ENCODE data around the gene BBC3. TPM values are rescaled to one million over a fixed set of nuclear protein-coding genes. Genes with fewer than 3 reads are reported as not detected.
A peak's percentile ranks its signal among the peaks of the same experiment; 100 is the strongest.

BBC3 gene
- total RNA-seq, 3 donors from 2014 or later: 4.4 to 6.0 (median 5.7) TPM

- Mint-ChIP-seq H3K4me3 (no peak overlapping the region), H3K27me3 (ENCODE audit: low read depth) (no peaks in the 10 kb centered on the region), H3K9me3 (no peaks in the 10 kb centered on the region), H3K36me3 (ENCODE audit: insufficient read depth) (peaks cover 31% of the 10 kb centered on the region), H3K4me1 (ENCODE audit: low read depth) (peaks cover 10% of the 10 kb centered on the region)
- no peak for ATAC-seq
- DNase-seq: no peak
Measured at GRCh38 chr19:47209319-47210179, 21.4 kb downstream of the BBC3 start.

DNA sequence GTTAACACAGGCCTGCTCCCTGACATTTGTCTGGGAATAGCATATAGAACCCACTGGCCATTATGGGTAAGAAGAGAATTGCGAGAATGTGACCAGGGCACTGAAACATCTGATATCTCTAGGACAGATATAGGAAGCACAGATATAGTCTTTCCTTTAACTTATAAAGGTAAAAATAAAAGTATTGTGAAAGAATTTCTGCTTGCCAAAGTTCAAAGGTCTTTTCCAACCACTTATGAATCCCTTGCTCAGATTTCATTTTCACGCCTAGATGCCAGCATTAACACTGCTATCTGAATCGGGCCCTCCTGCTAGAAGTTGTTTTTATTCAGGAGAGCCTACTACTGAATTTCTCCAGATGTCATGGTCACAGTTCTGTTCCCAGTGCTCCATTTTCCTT, 27.7 kb downstream of the BBC3 start:
- DNase-seq: no peak
- H3K9me3 Mint-ChIP-seq: no peaks in the 10 kb centered on the region

DNA sequence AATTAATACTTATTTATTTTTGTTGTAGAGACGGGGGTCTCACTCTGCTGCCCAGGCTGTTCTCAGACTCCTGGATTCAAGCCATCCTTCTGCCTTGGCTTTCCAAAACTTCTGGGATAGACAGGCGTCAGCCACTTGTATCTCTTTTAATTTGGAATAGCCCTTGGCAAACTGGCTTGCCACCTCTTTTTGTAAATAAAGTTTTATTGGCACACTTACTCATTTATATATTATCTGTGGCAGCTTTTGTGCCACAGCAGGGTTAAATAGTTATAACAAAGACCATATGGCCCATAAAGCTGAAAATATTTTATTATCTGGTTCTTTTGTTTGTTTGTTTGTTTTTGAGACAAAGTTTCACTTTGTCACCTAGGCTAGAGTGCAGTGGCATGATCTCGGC, 30.5 kb downstream of the BBC3 start:
- ATAC-seq: no peak
- Mint-ChIP-seq H3K27me3 (ENCODE audit: low read depth) (no peaks in the 10 kb centered on the region), H3K4me1 (ENCODE audit: low read depth) (peaks cover 5% of the 10 kb centered on the region), H3K9me3 (no peaks in the 10 kb centered on the region), H3K4me3 (no peak overlapping the region), H3K36me3 (ENCODE audit: insufficient read depth) (peaks cover 25% of the 10 kb centered on the region)
- no peak for DNase-seq

More for the DNA sequence above, 27.7 kb downstream of the BBC3 start:
- no peaks in the 10 kb centered on the region for H3K27me3 Mint-ChIP-seq (ENCODE audit: low read depth)
- peaks cover 27% of the 10 kb centered on the region for H3K36me3 Mint-ChIP-seq (ENCODE audit: insufficient read depth)
- H3K4me3 Mint-ChIP-seq: no peak overlapping the region
- ATAC-seq: no peak
- peaks cover 5% of the 10 kb centered on the region for H3K4me1 Mint-ChIP-seq (ENCODE audit: low read depth)

DNA sequence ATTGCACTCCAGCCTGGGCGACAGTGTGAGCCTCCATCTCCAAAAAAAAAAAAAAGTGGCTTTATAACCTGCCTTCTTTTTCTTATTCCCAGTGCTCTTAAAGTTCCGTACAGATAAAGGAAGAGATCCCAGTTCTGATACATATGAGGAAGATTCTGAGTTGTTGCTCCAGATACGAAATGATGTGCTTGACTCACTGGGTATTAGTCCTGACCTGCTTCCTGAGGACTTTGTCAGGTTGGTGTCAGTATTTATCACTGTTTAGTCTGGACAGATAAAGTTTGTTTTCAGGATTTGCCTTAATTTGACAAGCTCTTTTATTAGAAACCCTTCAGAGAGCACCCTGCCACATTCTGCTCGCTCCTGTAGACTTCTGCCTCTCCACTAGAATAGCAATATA, 33.9 kb downstream of the BBC3 start:
- no peaks in the 10 kb centered on the region for H3K27me3 Mint-ChIP-seq (ENCODE audit: low read depth)
- no peak overlapping the region for H3K4me3 Mint-ChIP-seq
- peaks cover 10% of the 10 kb centered on the region for H3K36me3 Mint-ChIP-seq (ENCODE audit: insufficient read depth)
- DNase-seq (no peak), ATAC-seq (no peak)
- H3K9me3 Mint-ChIP-seq: no peaks in the 10 kb centered on the region
- H3K4me1 Mint-ChIP-seq (ENCODE audit: low read depth): peaks cover 7% of the 10 kb centered on the region

GRCh38 chr19:47195434-47195833, 35.6 kb downstream of the BBC3 start:
- ATAC-seq: no peak

GRCh38 chr19:47190167-47190727, 40.8 kb downstream of the BBC3 start:
- H3K9me3 Mint-ChIP-seq: no peaks in the 10 kb centered on the region
- H3K4me1 Mint-ChIP-seq (ENCODE audit: low read depth): peaks cover 61% of the 10 kb centered on the region
- no peaks in the 10 kb centered on the region for H3K27me3 Mint-ChIP-seq (ENCODE audit: low read depth)
- peak; percentile 58 for ATAC-seq
- DNase-seq: peak; percentile 56
- H3K36me3 Mint-ChIP-seq (ENCODE audit: insufficient read depth): peaks cover 15% of the 10 kb centered on the region
- peak overlapping the region; percentile 39 for H3K4me3 Mint-ChIP-seq

More at GRCh38 chr19:47195434-47195833, 35.6 kb downstream of the BBC3 start:
- Mint-ChIP-seq H3K9me3 (no peaks in the 10 kb centered on the region), H3K4me1 (ENCODE audit: low read depth) (peaks cover 18% of the 10 kb centered on the region), H3K36me3 (ENCODE audit: insufficient read depth) (peaks cover 11% of the 10 kb centered on the region), H3K27me3 (ENCODE audit: low read depth) (no peaks in the 10 kb centered on the region), H3K4me3 (no peak overlapping the region)
- DNase-seq: no peak

GRCh38 chr19:47188507-47189033, 42.4 kb downstream of the BBC3 start:
- peaks cover 68% of the 10 kb centered on the region for H3K4me1 Mint-ChIP-seq (ENCODE audit: low read depth)
- peaks cover 20% of the 10 kb centered on the region for H3K36me3 Mint-ChIP-seq (ENCODE audit: insufficient read depth)
- DNase-seq (no peak), ATAC-seq (no peak)
- H3K27me3 Mint-ChIP-seq (ENCODE audit: low read depth): no peaks in the 10 kb centered on the region
- H3K4me3 Mint-ChIP-seq: no peak overlapping the region
- no peaks in the 10 kb centered on the region for H3K9me3 Mint-ChIP-seq

GRCh38 chr19:47187797-47188196, 43.2 kb downstream of the BBC3 start:
- Mint-ChIP-seq H3K4me1 (ENCODE audit: low read depth) (peaks cover 76% of the 10 kb centered on the region), H3K9me3 (no peaks in the 10 kb centered on the region), H3K27me3 (ENCODE audit: low read depth) (no peaks in the 10 kb centered on the region), H3K36me3 (ENCODE audit: insufficient read depth) (peaks cover 21% of the 10 kb centered on the region), H3K4me3 (no peak overlapping the region)
- no peak for ATAC-seq
- no peak for DNase-seq

- Mint-ChIP-seq H3K4me3 (peak overlapping the region; percentile 29), H3K9me3 (no peaks in the 10 kb centered on the region), H3K36me3 (ENCODE audit: insufficient read depth) (peaks cover 24% of the 10 kb centered on the region), H3K4me1 (ENCODE audit: low read depth) (peaks cover 81% of the 10 kb centered on the region), H3K27me3 (ENCODE audit: low read depth) (no peaks in the 10 kb centered on the region)
- ATAC-seq (no peak), DNase-seq (no peak)
Measured at GRCh38 chr19:47187335-47187655, 43.7 kb downstream of the BBC3 start.

DNA sequence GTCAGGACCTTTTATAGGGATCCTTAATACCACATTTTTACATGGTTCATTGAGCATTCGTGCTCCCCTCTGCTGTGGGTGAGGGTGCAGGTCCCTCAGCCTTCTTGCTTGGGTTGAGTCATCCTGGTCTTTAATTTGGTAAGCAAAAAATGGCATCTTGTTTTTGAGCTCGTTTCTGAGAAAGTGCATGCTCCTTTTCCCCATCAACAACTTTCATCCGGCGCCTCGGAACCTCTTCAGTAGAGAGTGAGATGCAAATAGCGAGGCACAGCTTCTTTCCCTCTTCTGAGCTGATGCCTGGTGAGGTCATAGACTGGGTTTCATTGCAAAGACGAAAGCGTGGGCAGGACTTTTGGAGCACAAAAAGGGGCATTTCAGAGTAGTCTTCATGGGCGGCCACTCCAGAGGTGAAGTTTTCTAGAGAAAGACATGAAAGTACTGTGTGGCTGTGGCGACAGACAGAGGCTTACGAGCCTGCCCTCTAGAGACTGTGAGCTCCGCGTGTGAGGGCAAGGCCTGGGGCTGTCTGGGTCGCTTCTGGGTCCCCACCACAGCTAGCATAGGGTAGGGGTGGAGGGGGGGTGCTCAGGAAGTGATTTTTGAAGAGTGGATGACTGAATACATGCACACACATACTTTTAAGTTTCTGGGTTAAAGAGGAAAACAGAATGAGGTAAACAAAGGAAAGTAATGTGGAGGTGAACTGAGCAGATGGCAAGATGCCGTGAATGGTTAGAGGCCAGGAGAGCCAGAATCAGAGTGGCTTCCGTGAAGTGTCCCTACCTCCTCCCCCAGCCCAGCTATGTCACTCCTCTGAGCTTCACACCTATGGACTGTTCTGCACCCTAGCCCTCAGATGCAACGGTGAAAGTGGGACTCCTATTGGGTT, 44.3 kb downstream of the BBC3 start:
- no peaks in the 10 kb centered on the region for H3K27me3 Mint-ChIP-seq (ENCODE audit: low read depth)
- no peaks in the 10 kb centered on the region for H3K9me3 Mint-ChIP-seq
- DNase-seq (peak; percentile 77), ATAC-seq (peak; percentile 77 to 78)
- H3K36me3 Mint-ChIP-seq (ENCODE audit: insufficient read depth): peaks cover 28% of the 10 kb centered on the region
- H3K4me3 Mint-ChIP-seq: peak overlapping the region; percentile 29
- peaks cover 86% of the 10 kb centered on the region for H3K4me1 Mint-ChIP-seq (ENCODE audit: low read depth)

DNA sequence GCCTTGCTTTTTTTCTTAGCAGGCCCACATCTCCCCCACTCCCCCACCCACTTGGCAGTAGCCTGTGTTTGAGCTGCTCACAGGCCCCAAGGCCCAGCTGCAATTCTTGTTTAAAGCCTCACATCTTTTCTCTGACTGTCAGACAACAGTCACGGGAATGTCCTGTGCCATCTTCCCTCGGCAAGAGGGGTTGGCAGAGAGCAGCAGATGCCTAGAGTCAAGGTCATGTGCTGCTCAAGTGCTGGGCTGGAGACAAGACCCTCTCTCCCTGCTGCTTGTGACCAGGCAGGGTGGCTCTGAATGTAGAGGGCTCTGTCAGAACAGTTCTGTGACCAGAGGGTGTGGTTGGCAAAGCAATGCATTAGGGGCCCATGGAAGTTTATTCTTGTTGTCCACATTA, 47.4 kb downstream of the BBC3 start:
- no peak for ATAC-seq
- H3K4me1 Mint-ChIP-seq (ENCODE audit: low read depth): peaks cover 72% of the 10 kb centered on the region
- no peak overlapping the region for H3K4me3 Mint-ChIP-seq
- peaks cover 34% of the 10 kb centered on the region for H3K36me3 Mint-ChIP-seq (ENCODE audit: insufficient read depth)
- H3K27me3 Mint-ChIP-seq (ENCODE audit: low read depth): no peaks in the 10 kb centered on the region
- no peak for DNase-seq
- H3K9me3 Mint-ChIP-seq: no peaks in the 10 kb centered on the region

DNA sequence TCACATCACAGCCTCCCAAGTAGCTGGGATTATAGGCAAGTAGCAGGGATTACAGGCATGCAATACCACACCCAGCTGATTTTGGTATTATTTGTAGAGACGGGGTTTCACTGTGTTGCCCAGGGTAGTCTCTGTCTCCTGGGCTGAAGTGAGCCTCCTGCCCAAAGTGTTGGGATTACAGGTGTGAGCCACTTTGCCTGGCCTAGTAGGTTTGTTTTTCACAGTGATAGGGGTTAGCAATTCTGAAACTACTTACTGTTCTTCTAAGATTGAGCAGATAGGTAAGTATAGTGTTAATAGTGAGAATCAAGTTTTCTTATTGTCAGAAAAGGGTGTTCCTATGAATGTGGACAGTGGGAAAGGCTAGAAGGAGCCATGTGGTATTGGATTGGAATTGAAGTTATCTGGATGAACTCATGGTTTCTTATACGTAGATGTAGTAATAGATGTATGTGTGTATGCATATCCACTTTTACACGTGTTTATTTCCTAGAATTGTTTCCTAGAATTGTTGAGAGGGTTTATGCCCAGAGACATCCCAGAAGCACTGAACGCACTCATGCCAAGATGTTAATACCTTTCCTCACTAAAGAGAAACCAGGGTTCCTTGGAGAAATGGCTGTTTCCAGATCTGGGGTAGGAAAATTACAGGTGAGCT, 51.2 kb downstream of the BBC3 start:
- DNase-seq: no peak
- peaks cover 36% of the 10 kb centered on the region for H3K36me3 Mint-ChIP-seq (ENCODE audit: insufficient read depth)

GRCh38 chr19:47176627-47177090, 54.3 kb downstream of the BBC3 start:
- Mint-ChIP-seq H3K36me3 (ENCODE audit: insufficient read depth) (peaks cover 33% of the 10 kb centered on the region), H3K9me3 (no peaks in the 10 kb centered on the region), H3K27me3 (ENCODE audit: low read depth) (no peaks in the 10 kb centered on the region), H3K4me1 (ENCODE audit: low read depth) (peaks cover 59% of the 10 kb centered on the region), H3K4me3 (peak overlapping the region; percentile 64)
- ATAC-seq (peak; percentile 88 to 90), DNase-seq (peak; percentile 27)

More for the DNA sequence above, 51.2 kb downstream of the BBC3 start:
- ATAC-seq: peak; percentile 21 to 32
- Mint-ChIP-seq H3K4me1 (ENCODE audit: low read depth) (peaks cover 80% of the 10 kb centered on the region), H3K9me3 (no peaks in the 10 kb centered on the region), H3K27me3 (ENCODE audit: low read depth) (no peaks in the 10 kb centered on the region), H3K4me3 (no peak overlapping the region)

Measured in activated T-cell treated with anti-CD3 and anti-CD28 coated beads, Interleukin-2, amount 50 U/mL, for 4 hours (primary cell).